Measurements from ENCODE around the gene ANKRD44. TPM values are rescaled to one million over a fixed set of nuclear protein-coding genes. Genes with fewer than 3 reads are reported as not detected.

ANKRD44 gene
- total RNA-seq, 1 donor from 2014 or later, result 4.3 TPM

- Histone ChIP-seq H3K4me3 (ENCODE audit: low read depth, low read length) (no peak overlapping the region), H3K27me3 (ENCODE audit: control insufficient read depth, insufficient read depth, low read length) (no peaks in the 10 kb centered on the region), H3K36me3 (ENCODE audit: control insufficient read depth, insufficient read depth, low read length) (no peaks in the 10 kb centered on the region)
- TF ChIP-seq CTCF (IDR thresholded peaks at IDR 0.05; ENCODE audit: insufficient read depth, low read length, poor library complexity, severe bottlenecking), result no peak
- no peak for DNase-seq (ENCODE audit: low read depth)
Observed at GRCh38 chr2:197191940-197192322, 118.6 kb downstream of the ANKRD44 start.

GRCh38 chr2:197191177-197191939, 119.2 kb downstream of the ANKRD44 start:
- no peak for DNase-seq (ENCODE audit: low read depth)
- TF ChIP-seq CTCF (IDR thresholded peaks at IDR 0.05; ENCODE audit: insufficient read depth, low read length, poor library complexity, severe bottlenecking), result peak; percentile 50
- Histone ChIP-seq H3K27me3 (ENCODE audit: control insufficient read depth, insufficient read depth, low read length) (no peaks in the 10 kb centered on the region), H3K36me3 (ENCODE audit: control insufficient read depth, insufficient read depth, low read length) (no peaks in the 10 kb centered on the region), H3K4me3 (ENCODE audit: low read depth, low read length) (no peak overlapping the region)

- H3K27me3 ChIP-seq (ENCODE audit: control insufficient read depth, insufficient read depth, low read length), result no peaks in the 10 kb centered on the region
- no peak for DNase-seq (ENCODE audit: low read depth)
- TF ChIP-seq CTCF (IDR thresholded peaks at IDR 0.05; ENCODE audit: insufficient read depth, low read length, poor library complexity, severe bottlenecking), result no peak
- H3K36me3 ChIP-seq (ENCODE audit: control insufficient read depth, insufficient read depth, low read length), result no peaks in the 10 kb centered on the region
- no peak overlapping the region for H3K4me3 ChIP-seq (ENCODE audit: low read depth, low read length)
Observed at GRCh38 chr2:197190100-197190432, 120.5 kb downstream of the ANKRD44 start.

GRCh38 chr2:197189426-197190099, 121.0 kb downstream of the ANKRD44 start:
- Histone ChIP-seq H3K4me3 (ENCODE audit: low read depth, low read length) (no peak overlapping the region), H3K36me3 (ENCODE audit: control insufficient read depth, insufficient read depth, low read length) (no peaks in the 10 kb centered on the region), H3K27me3 (ENCODE audit: control insufficient read depth, insufficient read depth, low read length) (no peaks in the 10 kb centered on the region)
- no peak for DNase-seq (ENCODE audit: low read depth)
- no peak for TF ChIP-seq CTCF (IDR thresholded peaks at IDR 0.05; ENCODE audit: insufficient read depth, low read length, poor library complexity, severe bottlenecking)

- TF ChIP-seq CTCF (IDR thresholded peaks at IDR 0.05; ENCODE audit: insufficient read depth, low read length, poor library complexity, severe bottlenecking), result no peak
- DNase-seq (ENCODE audit: low read depth), result no peak
- H3K27me3 ChIP-seq (ENCODE audit: control insufficient read depth, insufficient read depth, low read length), result no peaks in the 10 kb centered on the region
- H3K36me3 ChIP-seq (ENCODE audit: control insufficient read depth, insufficient read depth, low read length), result no peaks in the 10 kb centered on the region
- H3K4me3 ChIP-seq (ENCODE audit: low read depth, low read length), result no peak overlapping the region
Observed at GRCh38 chr2:197185676-197186075, 124.9 kb downstream of the ANKRD44 start.

Measured in kidney epithelial cell (primary cell).